ENCODE results near the gene CYTH4. TPM values are rescaled to one million over a fixed set of nuclear protein-coding genes. Genes with fewer than 3 reads are reported as not detected.

Gene CYTH4
- polyA plus RNA-seq, 4 donors: 1.1 to 5.4 (median 3.6) TPM

- 5 to 9% (median 6%) methylated on average over 39 to 50 of the region's 50 CpGs for WGBS, 3 donors
- H3K27me3 ChIP-seq (ENCODE audit: control insufficient read depth in 3 of 3, insufficient read depth in 3 of 3, low read length in 3 of 3): peaks cover 0 to 37% (median 15%) of the 10 kb centered on the region in 3 donors
- no peaks in the 10 kb centered on the region for H3K9me3 ChIP-seq (ENCODE audit: control insufficient read depth in 2 of 2, insufficient read depth in 1 of 2, low read depth in 1 of 2, low read length in 1 of 2)
- no peak overlapping the region for H3K27ac ChIP-seq (ENCODE audit: low read depth in 1 of 3, low read length in 2 of 3)
- H3K36me3 ChIP-seq (ENCODE audit: control insufficient read depth in 3 of 3, insufficient read depth in 2 of 3, low read depth in 1 of 3, low read length in 3 of 3): no peaks in the 10 kb centered on the region
- no peak overlapping the region for H3K4me3 ChIP-seq (ENCODE audit: low read depth in 1 of 3, low read length in 3 of 3)
- peaks cover 3 to 59% (median 11%) of the 10 kb centered on the region in 3 donors for H3K4me1 ChIP-seq (ENCODE audit: control insufficient read depth in 3 of 3, insufficient read depth in 2 of 3, low read depth in 1 of 3, low read length in 2 of 3)
- FAIRE-seq: no peak
- DNase-seq: no peak
Measured at GRCh38 chr22:37334859-37335805, 52.8 kb downstream of the CYTH4 start.

GRCh38 chr22:37335806-37336199, 53.5 kb downstream of the CYTH4 start:
- Histone ChIP-seq H3K36me3 (ENCODE audit: control insufficient read depth in 3 of 3, insufficient read depth in 2 of 3, low read depth in 1 of 3, low read length in 3 of 3) (no peaks in the 10 kb centered on the region), H3K27ac (ENCODE audit: low read depth in 1 of 3, low read length in 2 of 3) (no peak overlapping the region), H3K4me3 (ENCODE audit: low read depth in 1 of 3, low read length in 3 of 3) (no peak overlapping the region), H3K9me3 (ENCODE audit: control insufficient read depth in 2 of 2, insufficient read depth in 1 of 2, low read depth in 1 of 2, low read length in 1 of 2) (no peaks in the 10 kb centered on the region), H3K4me1 (ENCODE audit: control insufficient read depth in 3 of 3, insufficient read depth in 2 of 3, low read depth in 1 of 3, low read length in 2 of 3) (peaks cover 3 to 52% (median 11%) of the 10 kb centered on the region in 3 donors), H3K27me3 (ENCODE audit: control insufficient read depth in 3 of 3, insufficient read depth in 3 of 3, low read length in 3 of 3) (peaks cover 0 to 37% (median 15%) of the 10 kb centered on the region in 3 donors)
- 19 to 31% (median 22%) methylated on average over 7 of the region's 7 CpGs for WGBS, 3 donors
- no peak for DNase-seq
- FAIRE-seq: no peak

GRCh38 chr22:37336579-37336978, 54.3 kb downstream of the CYTH4 start:
- DNase-seq: peak; percentile 59 to 95
- FAIRE-seq: no peak
- WGBS, 3 donors: 25 to 62% (median 47%) methylated on average over 8 of the region's 8 CpGs
- Histone ChIP-seq H3K27me3 (ENCODE audit: control insufficient read depth in 3 of 3, insufficient read depth in 3 of 3, low read length in 3 of 3) (peaks cover 0 to 37% (median 15%) of the 10 kb centered on the region in 3 donors), H3K4me1 (ENCODE audit: control insufficient read depth in 3 of 3, insufficient read depth in 2 of 3, low read depth in 1 of 3, low read length in 2 of 3) (peaks cover 3 to 47% (median 9%) of the 10 kb centered on the region in 3 donors), H3K36me3 (ENCODE audit: control insufficient read depth in 3 of 3, insufficient read depth in 2 of 3, low read depth in 1 of 3, low read length in 3 of 3) (no peaks in the 10 kb centered on the region), H3K27ac (ENCODE audit: low read depth in 1 of 3, low read length in 2 of 3) (peak overlapping the region in 1 of 3 donors; percentile 1), H3K4me3 (ENCODE audit: low read depth in 1 of 3, low read length in 3 of 3) (no peak overlapping the region), H3K9me3 (ENCODE audit: control insufficient read depth in 2 of 2, insufficient read depth in 1 of 2, low read depth in 1 of 2, low read length in 1 of 2) (no peaks in the 10 kb centered on the region)

GRCh38 chr22:37337204-37337943, 55.1 kb downstream of the CYTH4 start:
- DNase-seq (no peak), FAIRE-seq (no peak)
- no peak overlapping the region for H3K27ac ChIP-seq (ENCODE audit: low read depth in 1 of 3, low read length in 2 of 3)

GRCh38 chr22:37338539-37339246, 56.4 kb downstream of the CYTH4 start:
- no peaks in the 10 kb centered on the region for H3K36me3 ChIP-seq (ENCODE audit: control insufficient read depth in 3 of 3, insufficient read depth in 2 of 3, low read depth in 1 of 3, low read length in 3 of 3)
- H3K27me3 ChIP-seq (ENCODE audit: control insufficient read depth in 3 of 3, insufficient read depth in 3 of 3, low read length in 3 of 3): peaks cover 0 to 21% (median 11%) of the 10 kb centered on the region in 3 donors
- WGBS, 3 donors: 82 to 85% (median 83%) methylated on average over 10 of the region's 10 CpGs
- H3K9me3 ChIP-seq (ENCODE audit: control insufficient read depth in 2 of 2, insufficient read depth in 1 of 2, low read depth in 1 of 2, low read length in 1 of 2): no peaks in the 10 kb centered on the region
- FAIRE-seq (no peak), DNase-seq (peak; percentile 35 to 73)
- H3K4me1 ChIP-seq (ENCODE audit: control insufficient read depth in 3 of 3, insufficient read depth in 2 of 3, low read depth in 1 of 3, low read length in 2 of 3): peaks cover 3 to 42% (median 9%) of the 10 kb centered on the region in 3 donors
- no peak overlapping the region for H3K4me3 ChIP-seq (ENCODE audit: low read depth in 1 of 3, low read length in 3 of 3)
- H3K27ac ChIP-seq (ENCODE audit: low read depth in 1 of 3, low read length in 2 of 3): peak overlapping the region in 1 of 3 donors; percentile 2

More at GRCh38 chr22:37337204-37337943, 55.1 kb downstream of the CYTH4 start:
- Histone ChIP-seq H3K9me3 (ENCODE audit: control insufficient read depth in 2 of 2, insufficient read depth in 1 of 2, low read depth in 1 of 2, low read length in 1 of 2) (no peaks in the 10 kb centered on the region), H3K27me3 (ENCODE audit: control insufficient read depth in 3 of 3, insufficient read depth in 3 of 3, low read length in 3 of 3) (peaks cover 0 to 34% (median 15%) of the 10 kb centered on the region in 3 donors), H3K4me1 (ENCODE audit: control insufficient read depth in 3 of 3, insufficient read depth in 2 of 3, low read depth in 1 of 3, low read length in 2 of 3) (peaks cover 3 to 42% (median 9%) of the 10 kb centered on the region in 3 donors), H3K4me3 (ENCODE audit: low read depth in 1 of 3, low read length in 3 of 3) (no peak overlapping the region), H3K36me3 (ENCODE audit: control insufficient read depth in 3 of 3, insufficient read depth in 2 of 3, low read depth in 1 of 3, low read length in 3 of 3) (no peaks in the 10 kb centered on the region)
- 66 to 71% (median 71%) methylated on average over 7 to 8 of the region's 8 CpGs for WGBS, 3 donors

GRCh38 chr22:37340331-37341262, 58.3 kb downstream of the CYTH4 start:
- 40 to 53% (median 45%) methylated on average over 21 to 24 of the region's 24 CpGs for WGBS, 3 donors
- no peak for FAIRE-seq
- H3K27me3 ChIP-seq (ENCODE audit: control insufficient read depth in 3 of 3, insufficient read depth in 3 of 3, low read length in 3 of 3): peaks cover 0 to 4% (median 0%) of the 10 kb centered on the region in 3 donors
- no peaks in the 10 kb centered on the region for H3K9me3 ChIP-seq (ENCODE audit: control insufficient read depth in 2 of 2, insufficient read depth in 1 of 2, low read depth in 1 of 2, low read length in 1 of 2)
- peaks cover 0 to 28% (median 9%) of the 10 kb centered on the region in 3 donors for H3K4me1 ChIP-seq (ENCODE audit: control insufficient read depth in 3 of 3, insufficient read depth in 2 of 3, low read depth in 1 of 3, low read length in 2 of 3)
- H3K4me3 ChIP-seq (ENCODE audit: low read depth in 1 of 3, low read length in 3 of 3): no peak overlapping the region
- H3K27ac ChIP-seq (ENCODE audit: low read depth in 1 of 3, low read length in 2 of 3): no peak overlapping the region
- H3K36me3 ChIP-seq (ENCODE audit: control insufficient read depth in 3 of 3, insufficient read depth in 2 of 3, low read depth in 1 of 3, low read length in 3 of 3): no peaks in the 10 kb centered on the region
- no peak for DNase-seq

GRCh38 chr22:37342065-37342464, 59.8 kb downstream of the CYTH4 start:
- Histone ChIP-seq H3K27ac (ENCODE audit: low read depth in 1 of 3, low read length in 2 of 3) (no peak overlapping the region), H3K36me3 (ENCODE audit: control insufficient read depth in 3 of 3, insufficient read depth in 2 of 3, low read depth in 1 of 3, low read length in 3 of 3) (no peaks in the 10 kb centered on the region), H3K4me1 (ENCODE audit: control insufficient read depth in 3 of 3, insufficient read depth in 2 of 3, low read depth in 1 of 3, low read length in 2 of 3) (peaks cover 6 to 30% (median 7%) of the 10 kb centered on the region in 3 donors), H3K9me3 (ENCODE audit: control insufficient read depth in 2 of 2, insufficient read depth in 1 of 2, low read depth in 1 of 2, low read length in 1 of 2) (no peaks in the 10 kb centered on the region), H3K4me3 (ENCODE audit: low read depth in 1 of 3, low read length in 3 of 3) (no peak overlapping the region), H3K27me3 (ENCODE audit: control insufficient read depth in 3 of 3, insufficient read depth in 3 of 3, low read length in 3 of 3) (no peaks in the 10 kb centered on the region)
- FAIRE-seq (no peak), DNase-seq (no peak)
- WGBS, 3 donors: 80 to 84% (median 83%) methylated on average over 6 of the region's 6 CpGs
